ENCODE data around the gene MYH14. TPM values are rescaled to one million over a fixed set of nuclear protein-coding genes. Genes with fewer than 3 reads are reported as not detected.

The MYH14 gene
- total and polyA plus RNA-seq, 10 of the 15 experiments (the other 5 are each of a cell fraction or from before 2014, with no cell fraction given) = 0.06 to 0.69 (median 0.15) TPM; not detected in 4

DNA sequence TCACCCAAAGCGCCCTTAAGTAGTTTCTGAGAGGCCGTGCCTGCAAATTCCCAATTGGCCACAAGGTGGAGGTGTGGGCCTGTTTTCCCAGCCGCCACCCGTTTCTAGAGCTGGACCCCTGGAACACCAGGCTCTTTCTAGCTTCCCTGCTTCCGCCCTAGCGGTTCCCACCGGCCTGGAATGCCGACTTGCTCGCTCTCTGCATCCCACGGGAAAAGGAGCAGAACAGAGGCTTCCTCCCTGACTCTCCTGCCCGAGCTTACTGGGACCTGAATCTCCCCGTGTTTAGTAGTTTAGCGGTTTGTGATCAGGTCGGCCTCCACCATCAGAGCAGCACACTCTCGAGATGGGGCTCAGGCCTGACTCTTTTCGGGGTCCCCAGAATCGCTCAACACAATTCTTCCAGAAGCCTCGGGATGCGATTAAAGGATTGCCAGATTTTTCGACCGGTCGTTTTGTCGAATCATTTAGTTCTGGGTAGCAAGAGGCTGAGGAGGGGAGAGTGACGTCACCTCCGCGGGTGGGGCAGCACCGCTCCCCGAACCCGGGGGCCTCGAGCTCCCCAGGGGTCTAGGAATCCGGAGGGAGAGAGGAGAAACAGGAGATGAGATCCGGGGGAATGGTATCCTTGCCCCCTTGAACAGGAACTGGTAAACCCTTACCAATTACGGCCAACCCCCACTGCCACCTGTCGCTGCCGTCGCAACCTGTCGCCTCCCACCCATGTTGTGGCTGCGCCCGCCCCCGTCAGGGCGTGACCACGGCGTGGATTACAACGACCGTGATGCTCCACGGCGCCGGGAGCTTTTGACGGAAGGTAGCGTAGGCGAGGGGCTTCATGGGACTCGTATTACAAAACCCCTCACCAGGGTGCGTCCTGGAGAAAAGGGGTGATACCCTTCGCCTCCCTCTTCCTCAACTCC, 154.0 kb downstream of the MYH14 start:
- DNase-seq (ENCODE audit: low read depth, low spot score) (peak; percentile 46), FAIRE-seq (peak; percentile 61), ATAC-seq (peak; percentile 80)
- ChIA-PET SMC1A (ENCODE audit: uncharacterized antibody, unreplicated experiment) (interaction anchor here (0.9 to 3.8 kb wide), 16 partner anchors 10 to 564 kb away, joined by 3 to 68 read pairs (median 6); partner anchors contain the start of genes KCNC3, NAPSA, NR1H2 and POLD1), CTCF (interaction anchor here (0.7 to 6.2 kb wide), 32 partner anchors 10 to 751 kb away, joined by 3 to 120 read pairs (median 6); partner anchors contain the start of genes CTU1, JOSD2, KCNC3 and NAPSA), POLR2A (interaction anchor here (0.6 to 3.0 kb wide), 25 partner anchors 9 to 461 kb away, joined by 3 to 18 read pairs (median 4); partner anchors contain the start of genes JOSD2, KCNC3, MYBPC2 and NAPSA), RAD21 (ENCODE audit: unreplicated experiment) (interaction anchor here (0.5 to 3.7 kb wide), 32 partner anchors 10 to 539 kb away, joined by 3 to 72 read pairs (median 3); partner anchors contain the start of genes KCNC3, NAPSA, NR1H2 and POLD1)
- BruUV-seq (replicated peaks) = TSS peak; percentile 90
- intact Hi-C loops (cut with micrococcal nuclease; ENCODE audit: unreplicated experiment) (loop anchor here (1.0 to 10.0 kb wide), 6 partner anchors 57 to 537 kb away; no protein-coding TSS in a partner anchor), in situ Hi-C loops (cut with MboI) (loop anchor here (5.0 to 10.0 kb wide), 2 partner anchors 430 to 537 kb away; no protein-coding TSS in a partner anchor)
- H3K4me3 ChIP-seq = peak overlapping the region; percentile 45
- H3K79me2 ChIP-seq (ENCODE audit: control insufficient read depth, insufficient read depth, low read length) = no peaks in the 10 kb centered on the region
- H4K20me1 ChIP-seq (ENCODE audit: control insufficient read depth, insufficient read depth) = no peaks in the 10 kb centered on the region
- peak overlapping the region; percentile 95 for H3K27ac ChIP-seq (ENCODE audit: control insufficient read depth, insufficient read depth)
- WGBS (ENCODE audit: insufficient coverage, insufficient replicate concordance, low lambda C conversion rate, missing lambda C conversion rate) = under 1% methylated on average over 44 of the region's 54 CpGs
- H2AFZ ChIP-seq (ENCODE audit: control insufficient read depth, low read depth, low read length) = peak overlapping the region; percentile 95
- H3K9me3 ChIP-seq (replicated peaks; ENCODE audit: control insufficient read depth, insufficient read depth, low read length) = peaks cover 2% of the 10 kb centered on the region; the same call in 2 of the 3 replicates
- H3K4me1 ChIP-seq (ENCODE audit: control insufficient read depth, insufficient read depth, low read length) = peaks cover 42% of the 10 kb centered on the region
- H3K27me3 ChIP-seq (replicated peaks in 1 of 2; ENCODE audit: control insufficient read depth in 2 of 2, insufficient read depth in 2 of 2, low read length in 1 of 2) = no peaks in the 10 kb centered on the region
- peak overlapping the region; percentile 89 for H3K9ac ChIP-seq (ENCODE audit: control insufficient read depth, insufficient read depth, low read length)
- H3K36me3 ChIP-seq (ENCODE audit: control insufficient read depth in 2 of 2, insufficient read depth in 2 of 2, low read length in 1 of 2) = no peaks in the 10 kb centered on the region
- peak overlapping the region; percentile 100 for H3K4me2 ChIP-seq (ENCODE audit: control insufficient read depth, insufficient read depth)
- TF ChIP-seq GABPA (IDR thresholded peaks at IDR 0.05; ENCODE audit: low read depth) (no peak), MTA2 (IDR thresholded peaks at IDR 0.05; ENCODE audit: low read depth) (peak; percentile 67), FOXM1 (IDR thresholded peaks at IDR 0.05; ENCODE audit: low read depth, low read length) (no peak), BCLAF1 (IDR thresholded peaks at IDR 0.05) (no peak), PML (IDR thresholded peaks at IDR 0.05; ENCODE audit: low read length) (0 out of 2 replicates have a peak, but pooled peaks have one; percentile 42), CREM (IDR thresholded peaks at IDR 0.05; ENCODE audit: low read depth) (peak; percentile 81), CHD1 (IDR thresholded peaks at IDR 0.05; ENCODE audit: low read depth, low read length) (no peak), SREBF2 (IDR thresholded peaks at IDR 0.05; ENCODE audit: low read length) (no peak), EP300 (IDR thresholded peaks at IDR 0.05; ENCODE audit: borderline replicate concordance in 1 of 2, control insufficient read depth in 1 of 2, low read depth in 2 of 2, low read length in 2 of 2) (0 out of 4 replicates have a peak, but pooled peaks of 1 of the 2 experiments have one; percentile 31), ZNF592 (IDR thresholded peaks at IDR 0.05) (no peak)

Measured in GM12878 (cell line).